HEK293 (cell line): Measurements from ENCODE around the gene UBE2E1.
A peak's percentile ranks its signal among the peaks of the same experiment; 100 is the strongest.

Experiments
- CTCF ChIA-PET: fragments of 350-600 bp; formaldehyde crosslinking; extraction: SDS; loops from one replicate; lab custom pipeline; 2021; ENCODE audit warnings: antibody characterized with exemption; lab: Yijun Ruan, JAX
- POLR2A ChIA-PET: fragments of 300-600 bp; formaldehyde crosslinking; extraction: SDS; loops from one replicate; lab custom pipeline; 2020; ENCODE audit warnings: antibody characterized with exemption, inconsistent platforms; lab: Yijun Ruan, JAX
- H3K27ac ChIP-seq: fragments of 200-500 bp; sonication (Bioruptor generic); 2 replicates; pipeline ENCODE4 v1.5.1; 2014; ENCODE audit warnings: low read depth, low read length, control low read depth, inconsistent platforms; ENCODE audit errors: extremely low read depth
- H3K36me3 ChIP-seq, 2 experiments: fragments of 200-500 bp in 1 of 2; sonication (Bioruptor generic) in 1 of 2; 1 replicate in 1 of 2; 2 replicates in 1 of 2; pipeline ENCODE4 v1.5.1; 2014 to 2017; ENCODE audit warnings: inconsistent platforms in 2 of 2, low read length in 2 of 2; ENCODE audit not compliant: control insufficient read depth in 2 of 2, insufficient read depth in 1 of 2
- H3K4me1 ChIP-seq: fragments of 200-500 bp; sonication (Bioruptor generic); 2 replicates; pipeline ENCODE4 v1.5.1; 2014; ENCODE audit warnings: mild to moderate bottlenecking, low read length, inconsistent platforms; ENCODE audit not compliant: control insufficient read depth, insufficient read depth
- H3K4me3 ChIP-seq: 2 replicates; pipeline ENCODE4 v1.5.1; 2011; ENCODE audit warnings: low read depth, mild to moderate bottlenecking, control low read depth, low read length, moderate library complexity
- H3K9me3 ChIP-seq: fragments of 200-500 bp; sonication (Bioruptor generic); 2 replicates; pipeline ENCODE4 v1.5.1; 2014; ENCODE audit warnings: low read depth, low read length, inconsistent platforms; ENCODE audit not compliant: control insufficient read depth, insufficient read depth
- GLIS1 ChIP-seq: fragments of 450-650 bp; formaldehyde crosslinking; IDR thresholded peaks from 2 replicates; pipeline ENCODE4 v1.5.1; 2016; ENCODE audit warnings: missing biosample characterization, missing genetic modification characterization
- HOXC10 ChIP-seq: sonication (generic); formaldehyde crosslinking; IDR thresholded peaks from 2 replicates; pipeline ENCODE4 v1.8.1; 2023; ENCODE audit warnings: mild to moderate bottlenecking, missing genetic modification reagents
- KLF7 ChIP-seq: fragments of 450-650 bp; formaldehyde crosslinking; IDR thresholded peaks from 2 replicates; pipeline ENCODE4 v1.5.1; 2016; ENCODE audit warnings: missing biosample characterization, missing genetic modification characterization, borderline replicate concordance
- MZF1 ChIP-seq: fragments of 450-650 bp; formaldehyde crosslinking; IDR thresholded peaks from 2 replicates; pipeline ENCODE4 v1.5.1; 2017; ENCODE audit warnings: missing biosample characterization, missing genetic modification characterization, borderline replicate concordance
- PRDM10 ChIP-seq: fragments of 450-650 bp; formaldehyde crosslinking; IDR thresholded peaks from 2 replicates; pipeline ENCODE4 v1.5.1; 2016; ENCODE audit warnings: missing biosample characterization, missing genetic modification characterization
- PRDM6 ChIP-seq: fragments of 450-650 bp; formaldehyde crosslinking; IDR thresholded peaks from 2 replicates; pipeline ENCODE4 v1.5.1; 2017; ENCODE audit warnings: missing biosample characterization, missing genetic modification characterization
- REPIN1 ChIP-seq: fragments of 450-650 bp; formaldehyde crosslinking; IDR thresholded peaks from 2 replicates; pipeline ENCODE4 v1.5.1; 2017; ENCODE audit warnings: missing biosample characterization, missing genetic modification characterization, low read depth
- SCRT1 ChIP-seq: fragments of 450-650 bp; formaldehyde crosslinking; IDR thresholded peaks from 2 replicates; pipeline ENCODE4 v1.5.1; 2016; ENCODE audit warnings: missing biosample characterization, missing genetic modification characterization, borderline replicate concordance
- TCF7L2 ChIP-seq: IDR thresholded peaks from 2 replicates; pipeline ENCODE4 v1.6.1; 2011; ENCODE audit warnings: low read depth, mild to moderate bottlenecking, inconsistent platforms, low read length, moderate library complexity, borderline replicate concordance
- ZNF10 ChIP-seq: fragments of 450-650 bp; formaldehyde crosslinking; IDR thresholded peaks from 2 replicates; pipeline ENCODE4 v1.5.1; 2017; ENCODE audit warnings: missing biosample characterization, missing genetic modification characterization
- ZNF121 ChIP-seq: fragments of 450-650 bp; formaldehyde crosslinking; IDR thresholded peaks from 2 replicates; pipeline ENCODE4 v1.5.1; 2016; ENCODE audit warnings: missing biosample characterization, missing genetic modification characterization
- ZNF404 ChIP-seq: fragments of 450-650 bp; formaldehyde crosslinking; IDR thresholded peaks from 2 replicates; pipeline ENCODE4 v1.5.1; 2017; ENCODE audit warnings: missing biosample characterization, missing genetic modification characterization
- ZNF426 ChIP-seq: fragments of 450-650 bp; formaldehyde crosslinking; IDR thresholded peaks from 2 replicates; pipeline ENCODE4 v1.5.1; 2017; ENCODE audit warnings: missing biosample characterization, missing genetic modification characterization, mild to moderate bottlenecking, inconsistent platforms, moderate library complexity
- ZNF585B ChIP-seq: fragments of 450-650 bp; formaldehyde crosslinking; IDR thresholded peaks from 2 replicates; pipeline ENCODE4 v1.5.1; 2016; ENCODE audit warnings: missing biosample characterization, missing genetic modification characterization
- ZNF600 ChIP-seq: fragments of 450-650 bp; formaldehyde crosslinking; IDR thresholded peaks from 2 replicates; pipeline ENCODE4 v1.5.1; 2016; ENCODE audit warnings: missing biosample characterization, missing genetic modification characterization
- ZNF664 ChIP-seq: fragments of 450-650 bp; formaldehyde crosslinking; IDR thresholded peaks from 2 replicates; pipeline ENCODE4 v1.5.1; 2016; ENCODE audit warnings: missing biosample characterization, missing genetic modification characterization
- ZNF777 ChIP-seq: fragments of 450-650 bp; formaldehyde crosslinking; IDR thresholded peaks from 2 replicates; pipeline ENCODE4 v1.5.1; 2017; ENCODE audit warnings: missing biosample characterization, missing genetic modification characterization, borderline replicate concordance
- ZNF843 ChIP-seq: fragments of 450-650 bp; formaldehyde crosslinking; IDR thresholded peaks from 2 replicates; pipeline ENCODE4 v1.5.1; 2016; ENCODE audit warnings: missing biosample characterization, missing genetic modification characterization

UBE2E1 gene

GRCh38 chr3:23834082-23834870 is 28.5 kb downstream of the UBE2E1 start (continued):
- TF ChIP-seq PRDM10 (tag by site-specific recombination) (no peak), ZNF426 (tag by site-specific recombination) (no peak)

GRCh38 chr3:23835087-23835486 is 29.3 kb downstream of the UBE2E1 start:
- no peak overlapping the region for H3K27ac ChIP-seq
- TF ChIP-seq ZNF404 (tag by site-specific recombination) (no peak), ZNF121 (tag by site-specific recombination) (peak; percentile 86), ZNF600 (tag by site-specific recombination) (peak; percentile 47; the same call in 1 of the 2 replicates)
- CTCF ChIA-PET = interaction anchor here (0.9 to 1.3 kb wide), 2 partner anchors 27 to 57 kb away, joined by 3 to 4 read pairs; no protein-coding TSS in a partner anchor
- H3K36me3 ChIP-seq = no peaks in the 10 kb centered on the region
- H3K4me1 ChIP-seq = peaks cover 8% of the 10 kb centered on the region; the same call in 1 of the 2 replicates
- POLR2A ChIA-PET = no interaction called here
- H3K4me3 ChIP-seq = no peak overlapping the region
- no peaks in the 10 kb centered on the region for H3K9me3 ChIP-seq

- TF ChIP-seq PRDM6 (tag by site-specific recombination) = peak; percentile 85
- no peak for TF ChIP-seq ZNF121 (tag by site-specific recombination)
- H3K27ac ChIP-seq = no peak overlapping the region
- ChIA-PET CTCF (interaction anchor here (0.7 to 1.3 kb wide), 2 partner anchors 57 to 1197 kb away, joined by 3 read pairs; no protein-coding TSS in a partner anchor), POLR2A (no interaction called here)
- H3K4me3 ChIP-seq = no peak overlapping the region
- H3K36me3 ChIP-seq = no peaks in the 10 kb centered on the region
- H3K9me3 ChIP-seq = no peaks in the 10 kb centered on the region
- H3K4me1 ChIP-seq = peaks cover 8% of the 10 kb centered on the region; the same call in 1 of the 2 replicates
These were observed 30.0 kb downstream of the UBE2E1 start for GRCh38 chr3:23835802-23836201.

- Histone ChIP-seq H3K4me3 (no peak overlapping the region), H3K36me3 (no peaks in the 10 kb centered on the region), H3K9me3 (no peaks in the 10 kb centered on the region), H3K27ac (no peak overlapping the region), H3K4me1 (peaks cover 12% of the 10 kb centered on the region; the same call in 1 of the 2 replicates)
- CTCF ChIA-PET = interaction anchor here (0.8 kb wide), 1 partner anchor 9 kb away, joined by 4 read pairs; no protein-coding TSS in a partner anchor
- POLR2A ChIA-PET = no interaction called here
- TF ChIP-seq ZNF664 (tag by site-specific recombination) = no peak
- TF ChIP-seq TCF7L2 = peak; percentile 88; the same call in 1 of the 2 replicates
- peak; percentile 96 for TF ChIP-seq ZNF843 (tag by site-specific recombination)
- no peak for TF ChIP-seq ZNF777 (tag by site-specific recombination)
- peak; percentile 49; the same call in 1 of the 2 replicates for TF ChIP-seq SCRT1 (tag by site-specific recombination)
- no peak for TF ChIP-seq ZNF585B (tag by site-specific recombination)
- TF ChIP-seq MZF1 = peak; percentile 51; the same call in 1 of the 2 replicates
- no peak for TF ChIP-seq ZNF10 (tag by site-specific recombination)
- no peak; the same call in 1 of the 2 replicates for TF ChIP-seq KLF7 (tag by site-specific recombination)
- no peak for TF ChIP-seq REPIN1 (tag by site-specific recombination)
- no peak for TF ChIP-seq GLIS1 (tag by site-specific recombination)
- TF ChIP-seq HOXC10 (CRISPR knock-in tag) = no peak
These were observed 30.9 kb downstream of the UBE2E1 start for GRCh38 chr3:23836536-23837230.
